OCI-LY7 (cell line): Measurements from ENCODE around the gene CD69.

Experiments
- CTCF ChIP-seq: fragments of 200-600 bp; sonication (generic); conservative IDR thresholded peaks from 2 replicates; pipeline ENCODE4 v1.5.1; 2014; ENCODE audit warnings: mild to moderate bottlenecking, antibody characterized with exemption, low read length, moderate library complexity, mixed read lengths
- EZH2phosphoT487 ChIP-seq: fragments of 200-600 bp; sonication (generic); IDR thresholded peaks from 2 replicates; pipeline ENCODE4 v1.6.1; 2018; ENCODE audit warnings: low read depth, borderline replicate concordance, mild to moderate bottlenecking, mixed run types, antibody characterized with exemption, low read length, moderate library complexity, mixed read lengths

GRCh38 chr12:9750276-9751203, 10.2 kb downstream of the CD69 start:
- TF ChIP-seq CTCF, result peak; percentile 80
- TF ChIP-seq EZH2phosphoT487, result no peak
